GM18907 (cell line): Measurements from ENCODE around the gene P3R3URF.
A peak's percentile ranks its signal among the peaks of the same experiment; 100 is the strongest.

Source experiments
- ATAC-seq: cut with Tn5 transposase; IDR thresholded peaks from one replicate; pipeline ENCODE4 v1.9.1; 2021; ENCODE audit warnings: mild to moderate bottlenecking, moderate library complexity; ENCODE audit not compliant: unreplicated experiment

Gene P3R3URF

GRCh38 chr1:46174448-46175231, 1.6 kb downstream of the P3R3URF start, which contains the start of gene TSPAN1:
TSPAN1 (plus strand) TSS chr1:46175087; CDS start chr1:46181108, 6,021 bp downstream.
- ATAC-seq, result no peak

GRCh38 chr1:46173361-46173856, 2.9 kb downstream of the P3R3URF start:
- no peak for ATAC-seq

- ATAC-seq, result no peak
Observed at GRCh38 chr1:46172321-46172720, 4.0 kb downstream of the P3R3URF start.

- ATAC-seq, result no peak
Observed at GRCh38 chr1:46171871-46172270, 4.4 kb downstream of the P3R3URF start.

- no peak for ATAC-seq
Observed at GRCh38 chr1:46171351-46171750, 4.9 kb downstream of the P3R3URF start.

GRCh38 chr1:46169811-46170454, 6.4 kb downstream of the P3R3URF start:
- ATAC-seq, result no peak

GRCh38 chr1:46168477-46168876, 7.8 kb downstream of the P3R3URF start:
- no peak for ATAC-seq

- peak; percentile 55 for ATAC-seq
Observed at GRCh38 chr1:46166521-46167462, 9.5 kb downstream of the P3R3URF start.

- ATAC-seq, result no peak
Observed at GRCh38 chr1:46160212-46160611, 16.1 kb downstream of the P3R3URF start.

GRCh38 chr1:46159516-46159915, 16.8 kb downstream of the P3R3URF start:
- ATAC-seq, result no peak

- peak; percentile 78 for ATAC-seq
Observed at GRCh38 chr1:46158312-46159281, 17.7 kb downstream of the P3R3URF start.

GRCh38 chr1:46157916-46158311, 18.4 kb downstream of the P3R3URF start:
- ATAC-seq, result no peak

GRCh38 chr1:46153732-46154131, 22.6 kb downstream of the P3R3URF start:
- no peak for ATAC-seq

- ATAC-seq, result no peak
Observed at GRCh38 chr1:46153228-46153627, 23.1 kb downstream of the P3R3URF start.

- no peak for ATAC-seq
Observed at GRCh38 chr1:46152016-46152415, 24.3 kb downstream of the P3R3URF start.

GRCh38 chr1:46150085-46150484, 26.2 kb downstream of the P3R3URF start:
- ATAC-seq, result no peak

- ATAC-seq, result no peak
Observed at GRCh38 chr1:46148318-46148717, 28.0 kb downstream of the P3R3URF start.

GRCh38 chr1:46137916-46138315, 38.4 kb downstream of the P3R3URF start:
- ATAC-seq, result no peak

- ATAC-seq, result no peak
Observed at GRCh38 chr1:46136711-46137110, 39.6 kb downstream of the P3R3URF start.
